NCI-H1694 treated with DMSO at 0.1 percent for 48 hours (cell line): ENCODE results near the gene STX12.

Experiments used
- DNase-seq: peaks from one replicate; lab custom pipeline; 2025; lab: John Stamatoyannopoulos, UW

STX12 gene

DNA sequence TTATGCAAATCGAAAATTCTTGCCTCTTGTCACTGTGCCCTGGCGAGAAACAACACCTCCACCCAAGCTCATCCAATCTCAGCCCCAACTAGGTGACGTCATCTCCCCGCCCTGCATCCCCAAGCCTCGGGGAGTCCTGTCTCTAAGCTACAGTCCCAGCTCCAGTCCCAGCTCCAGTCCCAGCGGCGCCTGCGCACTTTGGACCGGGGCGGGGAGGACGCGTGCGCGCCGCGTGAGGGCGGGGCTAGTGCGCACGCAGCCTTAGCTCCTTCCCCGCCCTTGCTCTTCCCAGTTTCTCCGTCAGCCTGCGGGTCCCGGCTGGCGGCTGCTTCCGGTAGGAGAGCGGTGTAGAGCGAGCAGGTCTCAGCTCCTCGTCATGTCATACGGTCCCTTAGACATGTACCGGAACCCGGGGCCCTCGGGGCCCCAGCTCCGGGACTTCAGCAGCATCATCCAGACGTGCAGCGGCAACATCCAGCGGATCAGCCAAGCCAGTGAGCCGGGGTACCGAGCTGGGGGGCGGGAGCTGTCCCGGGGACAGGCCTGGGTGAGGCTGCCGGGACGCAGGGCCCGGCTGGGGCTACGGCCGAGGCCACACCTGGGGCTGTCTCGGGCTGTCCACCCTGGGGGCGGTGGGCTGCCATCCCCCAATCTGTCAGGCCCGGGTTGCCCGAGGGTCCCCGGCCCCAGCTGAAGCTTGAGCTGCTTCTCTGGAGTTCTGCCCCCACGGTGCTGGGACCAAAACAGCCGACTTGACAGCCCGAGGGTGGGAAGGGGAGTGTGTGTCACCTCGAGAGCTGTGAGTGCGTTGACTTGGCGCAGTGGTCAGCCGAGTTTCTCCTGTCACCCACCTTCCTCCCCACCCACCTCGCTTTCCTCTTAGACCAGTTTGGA lies at the start of gene STX12:
Gene STX12 (plus strand): TSS at position 288 of the 894 bp plus-strand sequence. CDS start 89 bp downstream, at position 377.
- DNase-seq: peak; percentile 94

GRCh38 chr1:27724961-27725373 lies 48.1 kb upstream of the STX12 start:
- no peak for DNase-seq

- peak; percentile 95 for DNase-seq
These were observed 47.4 kb upstream of the STX12 start, which contains the start of gene FAM76A for GRCh38 chr1:27725374-27726172. TSS of gene FAM76A (plus strand) at chr1:27725961. CDS start at chr1:27726081, 120 bp downstream.

DNA sequence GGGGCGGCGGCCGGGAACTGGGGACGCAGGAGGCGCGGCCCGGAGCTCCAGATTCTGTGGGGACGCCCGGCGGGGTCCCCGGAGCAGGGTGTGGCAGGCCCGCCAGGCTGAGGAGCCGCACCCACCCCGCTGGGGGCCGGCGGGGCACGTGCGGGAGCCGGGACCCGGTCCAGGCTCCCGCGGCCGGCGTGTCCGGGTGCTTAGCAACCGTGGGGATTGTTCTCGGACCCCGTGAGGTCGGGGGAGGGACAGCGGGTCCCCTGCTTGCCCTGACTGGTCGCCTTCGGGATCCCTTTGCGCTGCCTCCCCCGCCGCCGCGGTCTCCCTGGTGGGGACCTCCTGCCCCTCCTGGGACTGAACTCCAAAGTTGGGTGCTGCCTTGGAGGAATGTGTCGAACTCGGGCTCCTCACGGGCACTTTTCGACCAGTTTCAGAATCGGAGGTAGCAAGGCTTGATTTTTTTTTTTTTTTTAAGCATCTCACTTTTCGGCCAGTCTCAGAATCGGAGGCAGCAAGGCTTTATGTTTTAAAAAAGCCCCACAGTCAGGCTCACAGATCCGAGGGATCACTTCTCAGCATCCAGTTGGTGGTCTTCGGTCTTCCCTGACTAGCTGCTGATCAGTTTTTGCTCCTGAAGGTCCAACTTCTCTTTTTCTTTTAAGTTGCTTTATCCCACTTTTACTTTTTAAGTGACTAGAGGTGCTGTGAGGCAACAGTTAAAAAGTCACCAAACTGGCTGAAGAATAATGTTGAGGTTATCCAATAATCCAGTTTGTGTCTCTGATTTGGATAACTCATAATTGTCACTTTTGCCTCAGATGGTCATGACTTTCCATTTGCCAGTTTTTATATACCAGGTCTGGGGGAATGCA lies 46.6 kb upstream of the STX12 start:
- DNase-seq: no peak

- no peak for DNase-seq
These were observed 45.9 kb upstream of the STX12 start for GRCh38 chr1:27727126-27727525.

DNA sequence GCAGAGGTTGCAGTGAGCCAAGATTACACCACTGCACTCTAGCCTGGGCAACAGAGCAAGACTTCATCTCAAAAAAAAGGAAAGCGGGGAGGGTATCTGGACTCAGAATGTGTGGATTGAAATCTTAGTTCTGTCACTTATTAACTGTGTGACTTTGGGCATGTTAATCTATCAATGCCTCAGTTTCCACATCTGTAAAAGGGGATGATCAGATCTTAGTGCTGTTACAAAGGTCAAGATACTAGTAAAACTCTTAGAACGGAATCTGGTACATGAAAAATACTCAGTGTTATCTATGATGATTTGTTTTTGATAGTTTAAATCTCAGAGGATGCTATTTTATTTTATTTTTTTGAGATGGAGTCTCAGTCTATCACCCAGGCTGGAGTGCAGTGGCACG lies 36.8 kb upstream of the STX12 start:
- DNase-seq: no peak

GRCh38 chr1:27741121-27741520 lies 31.9 kb upstream of the STX12 start:
- no peak for DNase-seq

DNA sequence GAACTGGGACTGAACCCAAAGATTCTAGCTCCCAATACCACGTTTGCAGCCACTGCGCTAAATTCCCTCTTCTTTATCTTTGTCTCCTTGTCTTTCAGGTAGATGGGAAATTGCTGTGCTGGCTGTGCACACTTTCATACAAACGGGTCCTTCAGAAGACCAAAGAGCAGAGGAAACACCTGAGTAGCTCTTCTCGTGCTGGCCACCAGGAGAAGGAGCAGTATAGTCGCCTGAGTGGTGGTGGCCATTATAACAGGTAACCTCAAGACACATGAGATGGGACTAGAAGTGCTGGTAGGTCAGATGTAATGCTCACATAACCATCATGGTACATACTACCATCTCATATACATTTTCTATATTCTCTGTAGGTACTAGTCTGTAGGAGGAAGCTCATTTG lies 28.5 kb upstream of the STX12 start:
- DNase-seq: no peak

DNA sequence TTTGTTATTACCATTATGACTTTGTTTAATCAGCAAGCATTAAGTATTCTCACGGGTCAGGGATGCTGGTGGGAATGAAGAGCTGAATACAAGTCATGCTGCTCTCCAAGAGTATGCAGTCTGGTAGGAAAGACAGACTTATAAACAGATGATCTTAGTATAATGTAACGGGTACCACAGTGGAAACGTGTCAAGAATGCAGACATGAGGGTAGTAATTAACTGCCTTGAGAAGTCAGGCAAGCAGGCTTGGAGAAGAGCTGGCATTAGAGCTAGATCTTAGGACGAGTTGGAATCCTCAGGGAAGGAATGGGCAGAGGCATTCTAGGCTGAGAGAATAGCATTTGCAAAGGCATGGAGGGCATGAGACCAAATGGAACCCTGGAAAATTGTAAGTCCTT lies 27.6 kb upstream of the STX12 start:
- no peak for DNase-seq

DNA sequence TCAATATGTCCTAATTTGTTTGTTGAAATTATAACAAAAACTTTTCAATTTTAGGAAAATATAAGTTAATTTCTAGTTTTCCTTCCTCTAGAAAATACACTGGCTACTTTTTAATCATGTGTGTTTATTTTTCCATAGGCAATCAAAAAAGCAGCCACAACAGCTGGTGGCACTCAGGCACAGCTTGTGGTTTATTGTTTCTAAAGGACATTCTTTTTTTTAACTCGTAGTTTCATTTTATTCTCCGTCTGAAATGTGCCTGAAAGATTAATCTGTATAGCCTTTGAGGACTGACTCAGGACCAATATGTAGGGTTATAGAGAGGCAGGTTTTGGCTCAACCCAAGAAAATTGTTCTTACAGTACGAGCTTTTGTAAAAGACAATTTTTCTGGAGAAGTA lies 20.7 kb upstream of the STX12 start:
- no peak for DNase-seq

DNA sequence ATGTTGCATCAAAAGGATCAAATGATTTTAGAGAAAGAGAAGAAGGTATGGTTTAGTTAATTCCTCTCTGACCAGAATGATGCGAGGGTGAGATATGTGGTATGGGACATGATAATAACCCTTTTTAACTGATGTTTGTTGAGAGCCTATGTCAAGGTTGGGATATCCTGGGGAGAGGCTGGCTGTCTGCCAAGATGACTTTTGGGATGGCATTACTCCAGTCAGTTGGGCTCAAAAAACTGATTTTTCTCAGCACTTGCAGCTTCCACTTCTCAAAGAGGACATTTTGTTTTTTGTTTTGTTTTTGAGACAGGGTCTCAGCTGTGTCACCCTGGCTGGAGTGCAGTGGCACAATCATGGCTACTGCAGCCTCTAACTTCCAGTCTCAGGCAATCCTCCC lies 17.7 kb upstream of the STX12 start:
- DNase-seq: no peak

DNA sequence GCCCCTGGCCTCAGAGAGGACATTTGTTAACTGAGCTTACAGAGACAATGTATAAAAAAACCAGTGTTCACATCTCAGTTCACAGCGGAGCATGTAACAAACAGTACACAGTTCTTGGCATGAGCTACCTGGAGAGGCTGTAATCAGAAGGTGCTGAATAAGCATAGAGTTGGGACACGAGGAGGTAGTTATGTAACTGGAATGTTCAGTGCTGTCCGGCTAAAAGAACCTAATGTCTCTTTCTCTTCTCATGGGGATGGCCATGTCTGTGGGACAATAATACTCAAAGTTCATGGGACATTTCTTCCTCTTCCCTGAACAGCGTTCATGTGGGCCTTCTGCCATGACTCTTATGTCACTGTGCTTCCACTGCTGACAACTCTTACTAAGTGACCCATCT lies 17.2 kb upstream of the STX12 start:
- no peak for DNase-seq

DNA sequence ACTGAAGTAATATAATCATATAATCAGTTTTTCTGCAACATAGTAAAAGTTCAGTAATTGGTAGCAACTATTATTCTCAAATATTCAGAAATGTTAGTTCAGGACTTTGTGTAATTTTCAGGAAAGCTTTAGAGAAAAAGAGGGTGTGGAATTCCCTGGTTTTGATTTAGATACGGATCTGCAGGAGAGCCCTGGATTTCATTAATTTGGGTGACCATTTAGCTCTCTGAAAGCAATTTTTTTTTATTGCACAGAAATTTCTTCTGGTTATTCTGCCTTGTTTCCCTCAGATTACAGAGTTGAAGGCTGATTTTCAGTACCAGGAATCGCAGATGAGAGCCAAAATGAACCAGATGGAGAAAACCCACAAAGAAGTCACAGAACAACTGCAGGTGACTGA lies 13.8 kb upstream of the STX12 start:
- DNase-seq: no peak

GRCh38 chr1:27760426-27760825 lies 12.6 kb upstream of the STX12 start:
- DNase-seq: no peak

DNA sequence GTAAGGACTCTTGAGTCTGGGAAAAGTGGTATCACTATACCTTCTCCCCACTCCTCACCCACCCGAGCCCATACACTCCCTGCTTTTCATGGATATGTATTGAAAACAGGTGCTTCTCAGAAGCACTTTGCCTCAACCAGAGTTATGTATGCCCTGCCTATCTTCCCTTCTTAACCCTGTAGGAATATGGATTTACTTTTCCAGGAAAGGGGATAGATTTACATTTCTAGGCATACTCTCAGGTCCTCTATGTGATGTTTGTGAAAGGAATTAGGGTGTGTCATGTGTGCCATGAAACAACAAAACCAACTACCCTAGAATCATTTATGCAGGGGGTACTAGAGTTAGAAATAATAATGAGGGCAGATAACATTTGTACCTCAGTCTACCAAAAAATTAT lies 11.0 kb upstream of the STX12 start:
- DNase-seq: no peak

- DNase-seq: no peak
These were observed 9.7 kb upstream of the STX12 start for GRCh38 chr1:27763358-27763757.

- DNase-seq: no peak
These were observed 2.7 kb upstream of the STX12 start for GRCh38 chr1:27770293-27770830.

- no peak for DNase-seq
These were observed 735 bp upstream of the STX12 start for GRCh38 chr1:27772036-27772931.

GRCh38 chr1:27773826-27774445 lies 917 bp downstream of the STX12 start:
- no peak for DNase-seq

DNA sequence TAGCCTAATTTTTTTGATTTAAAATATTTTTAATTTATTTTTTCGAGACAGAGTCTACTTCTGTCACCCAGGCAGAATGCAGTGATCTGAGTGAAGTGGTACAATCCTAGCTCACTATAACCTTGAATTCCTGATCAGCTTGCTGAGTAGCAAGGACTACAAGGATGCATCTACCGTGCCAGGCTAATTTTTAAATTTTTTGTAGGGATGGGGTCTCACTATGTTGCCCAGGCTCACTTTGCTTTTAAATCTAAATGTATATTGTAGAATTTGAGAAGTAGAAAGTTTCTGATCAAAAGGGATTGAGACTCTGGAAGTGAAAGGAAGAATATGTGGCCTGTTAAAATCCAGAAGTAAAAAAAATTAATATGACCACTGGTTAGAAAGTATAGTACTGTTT lies 1.6 kb downstream of the STX12 start:
- no peak for DNase-seq
